Chondrocyte (in vitro differentiated cells): ENCODE results near the gene LRRC59. TPM values are rescaled to one million over a fixed set of nuclear protein-coding genes. Genes with fewer than 3 reads are reported as not detected.
"Not testable (repeated sequence)": the region's sequence is repeated elsewhere in the genome, so short reads cannot be mapped to it uniquely, and the experiment has no call there.

Experiments used
- DNase-seq: peaks from one replicate; pipeline ENCODE4 v3.0.0; 2021; ENCODE audit warnings: mixed read lengths, low spot score
- H3K27ac Mint-ChIP-seq: one replicate; pipeline ENCODE4 v1.8.0; 2021; ENCODE audit warnings: mild to moderate bottlenecking, moderate library complexity, mixed read lengths; ENCODE audit not compliant: unreplicated experiment
- H3K27me3 Mint-ChIP-seq: 2 replicates; pipeline ENCODE4 v1.8.0; 2021; ENCODE audit warnings: low read depth, mixed read lengths
- H3K36me3 Mint-ChIP-seq: 2 replicates; pipeline ENCODE4 v1.8.0; 2021; ENCODE audit warnings: low read depth, mixed read lengths
- H3K4me1 Mint-ChIP-seq: 2 replicates; pipeline ENCODE4 v1.8.0; 2021; ENCODE audit warnings: low read depth, mild to moderate bottlenecking, mixed read lengths
- H3K4me3 Mint-ChIP-seq: one replicate; pipeline ENCODE4 v1.8.0; 2021; ENCODE audit warnings: mild to moderate bottlenecking, moderate library complexity, mixed read lengths; ENCODE audit not compliant: unreplicated experiment
- H3K9me3 Mint-ChIP-seq: 2 replicates; pipeline ENCODE4 v1.8.0; 2021; ENCODE audit warnings: low read depth, mixed read lengths
- CTCF ChIP-seq: fragments of 200-600 bp; sonication (generic); IDR thresholded peaks from 2 replicates; pipeline ENCODE4 v1.5.0; 2021; ENCODE audit warnings: antibody characterized with exemption, mild to moderate bottlenecking, moderate library complexity
- total RNA-seq: library from RNA; stranded (reverse); gene quantifications from 3 replicates; pipeline ENCODE4 v1.2.1, GENCODE V29; 2021

The LRRC59 gene
- total RNA-seq, 1 donor from 2014 or later = 144 TPM

- no peak for TF ChIP-seq CTCF
- DNase-seq = no peak
- Mint-ChIP-seq H3K9me3 (no peaks in the 10 kb centered on the region), H3K27ac (no peak overlapping the region), H3K4me1 (peaks cover 39% of the 10 kb centered on the region), H3K27me3 (peaks cover 3% of the 10 kb centered on the region), H3K4me3 (no peak overlapping the region), H3K36me3 (no peaks in the 10 kb centered on the region)
These were observed 25.4 kb upstream of the LRRC59 start for GRCh38 chr17:50422738-50423137.

GRCh38 chr17:50421308-50422051, 24.2 kb upstream of the LRRC59 start:
- no peak for TF ChIP-seq CTCF
- Mint-ChIP-seq H3K4me3 (peak overlapping the region; percentile 31), H3K27ac (peak overlapping the region; percentile 13), H3K36me3 (no peaks in the 10 kb centered on the region), H3K4me1 (peaks cover 27% of the 10 kb centered on the region), H3K27me3 (peaks cover 3% of the 10 kb centered on the region), H3K9me3 (no peaks in the 10 kb centered on the region)
- DNase-seq = no peak

- Mint-ChIP-seq H3K27me3 (peaks cover 3% of the 10 kb centered on the region), H3K9me3 (no peaks in the 10 kb centered on the region), H3K4me1 (peaks cover 24% of the 10 kb centered on the region), H3K36me3 (no peaks in the 10 kb centered on the region), H3K27ac (peak overlapping the region; percentile 25), H3K4me3 (no peak overlapping the region)
- no peak for DNase-seq
- no peak for TF ChIP-seq CTCF
These were observed 23.2 kb upstream of the LRRC59 start for GRCh38 chr17:50420419-50421112.

- not testable (repeated sequence) for H3K27ac Mint-ChIP-seq, H3K27me3 Mint-ChIP-seq, DNase-seq, H3K4me3 Mint-ChIP-seq, H3K9me3 Mint-ChIP-seq, H3K36me3 Mint-ChIP-seq
- H3K4me1 Mint-ChIP-seq = peaks cover 20% of the 10 kb centered on the region
These were observed 22.3 kb upstream of the LRRC59 start for GRCh38 chr17:50419577-50419976.

GRCh38 chr17:50414808-50415207, 17.5 kb upstream of the LRRC59 start:
- Mint-ChIP-seq H3K4me3 (no peak overlapping the region), H3K27me3 (peaks cover 3% of the 10 kb centered on the region), H3K36me3 (no peaks in the 10 kb centered on the region), H3K4me1 (no peaks in the 10 kb centered on the region), H3K9me3 (no peaks in the 10 kb centered on the region), H3K27ac (no peak overlapping the region)
- DNase-seq = no peak
- no peak for TF ChIP-seq CTCF
